Right kidney (tissue), 1 donor: ENCODE data around the gene DDX46.
A peak's percentile ranks its signal among the peaks of the same experiment; 100 is the strongest.
"Not testable (repeated sequence)": the region's sequence is repeated elsewhere in the genome, so short reads cannot be mapped to it uniquely, and the experiment has no call there.

Experiments
- DNase-seq: peaks from one replicate; pipeline ENCODE4 v3.0.0-alpha.2; 2016

The DDX46 gene

DNA sequence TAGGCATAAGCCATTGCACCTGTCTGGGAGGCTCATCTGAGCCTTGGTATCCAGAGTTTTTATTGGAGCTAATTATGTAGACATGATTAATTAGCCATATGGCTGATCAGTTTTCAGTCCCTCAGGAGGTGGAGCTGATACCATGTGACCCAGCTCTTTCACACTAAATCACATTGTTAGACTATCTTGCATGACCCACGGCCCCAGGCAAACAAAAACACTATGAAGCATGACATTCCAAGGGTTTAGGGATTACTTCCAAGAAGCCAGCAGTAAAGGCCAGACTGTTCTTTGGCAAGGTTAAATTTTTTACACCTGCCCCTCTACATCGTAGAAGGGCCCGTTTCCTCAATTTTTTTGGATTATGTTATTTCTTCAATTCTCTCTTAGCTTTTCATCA is 82.2 kb downstream of the DDX46 start:
- DNase-seq, result no peak

DNA sequence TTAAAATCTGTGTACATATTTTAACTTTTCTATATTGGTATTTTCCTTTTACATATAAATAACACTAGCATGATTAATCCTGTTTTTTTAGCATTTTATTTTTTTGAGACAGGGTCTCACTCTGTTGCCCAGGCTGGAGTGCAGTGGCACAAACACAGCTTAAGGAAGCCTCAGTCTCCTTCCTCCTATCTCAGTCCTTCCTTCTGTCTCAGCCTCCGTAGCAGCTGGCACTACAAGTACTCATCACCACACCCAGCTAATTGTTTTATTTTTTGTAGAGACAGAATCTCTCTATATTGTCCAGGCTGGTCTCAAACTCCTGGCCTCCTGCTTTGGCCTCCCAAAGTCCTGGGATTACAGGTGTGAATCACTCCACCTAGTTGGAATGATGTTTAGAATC is 85.7 kb downstream of the DDX46 start:
- DNase-seq, result no peak

DNA sequence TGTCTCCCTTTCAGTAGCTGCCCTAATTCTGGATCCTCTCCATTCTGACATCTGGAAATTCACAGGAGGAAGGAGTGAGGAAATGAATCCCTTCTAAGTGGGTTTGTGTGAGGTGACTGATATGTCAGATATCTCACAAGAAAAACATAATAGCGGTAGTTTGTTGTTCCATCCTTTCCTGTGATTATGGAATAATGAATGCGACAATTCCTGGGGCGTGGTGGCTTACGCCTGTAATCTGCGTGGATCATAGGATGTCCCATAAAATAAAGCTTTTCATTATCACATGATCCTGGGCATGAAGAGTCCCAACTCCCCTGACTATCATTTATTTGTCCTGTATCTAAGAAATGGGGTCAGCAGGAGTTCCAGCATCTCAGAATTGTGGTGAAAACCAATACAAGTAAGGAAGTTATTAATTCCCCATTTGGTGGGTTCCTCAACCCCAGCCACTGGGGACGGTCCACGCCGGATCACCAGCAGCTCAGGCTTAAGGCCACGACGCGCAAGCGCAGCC is 86.8 kb downstream of the DDX46 start:
- DNase-seq, result peak; percentile 13

DNA sequence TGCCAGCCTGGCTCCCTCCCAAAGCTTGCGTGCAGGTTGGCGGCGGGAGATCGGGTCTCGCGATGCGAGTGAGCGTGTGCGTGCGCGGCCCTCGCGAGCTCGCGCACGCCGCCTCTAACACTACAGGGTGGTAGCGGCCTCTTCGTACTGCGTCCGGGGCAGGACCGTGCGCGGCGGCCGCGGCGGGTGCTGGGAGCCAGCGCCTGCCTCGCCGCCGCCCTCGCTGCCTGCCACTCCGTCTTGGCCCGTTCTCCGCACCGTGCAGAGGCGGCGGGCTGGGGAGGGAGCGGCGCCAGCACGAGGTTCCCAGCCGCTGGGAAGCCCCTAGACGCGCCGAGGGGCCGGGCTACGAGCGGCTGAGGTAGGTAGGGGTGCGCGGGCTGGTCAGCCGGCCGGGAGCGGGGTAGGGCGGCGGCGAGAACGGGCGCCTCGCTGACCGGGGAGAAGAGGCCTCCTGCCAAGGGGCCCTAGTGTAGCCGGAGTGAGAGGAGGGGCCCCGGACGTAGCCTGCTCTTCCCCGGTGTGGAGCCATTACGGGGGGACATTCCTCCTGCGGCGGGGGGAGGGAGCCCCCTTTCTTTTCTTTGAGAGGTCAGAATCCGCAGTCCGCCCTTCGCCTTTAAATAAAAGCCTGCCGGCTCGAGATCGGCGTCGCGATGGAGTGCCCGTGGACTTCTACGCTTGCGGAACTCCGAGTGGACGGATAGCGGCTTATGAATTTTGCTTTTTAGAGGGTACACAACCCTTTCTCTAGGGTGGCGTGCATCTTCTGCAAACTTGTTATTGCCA is 87.5 kb downstream of the DDX46 start, which contains the start of gene C5orf24:
Gene C5orf24, plus strand, starts transcription at position 117 of the 789 bp plus-strand sequence. CDS start 8,933 bp downstream, outside the sequence.
- peak; percentile 98 for DNase-seq

DNA sequence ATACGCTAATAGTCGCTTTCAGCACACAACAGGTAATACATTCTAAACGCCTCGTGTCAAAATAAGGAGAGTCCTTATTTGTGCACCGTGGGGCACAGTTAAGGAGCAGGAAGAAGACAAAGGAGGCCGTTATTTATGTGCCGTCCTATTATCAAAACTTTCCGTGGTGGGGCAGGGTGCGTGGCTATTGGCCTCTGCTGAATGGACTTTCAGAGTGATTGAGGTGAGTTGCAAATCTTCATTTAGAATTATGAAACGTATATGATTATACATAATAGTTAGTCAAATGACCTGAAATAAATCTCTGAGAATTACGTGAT is 88.0 kb downstream of the DDX46 start:
- DNase-seq, result no peak

DNA sequence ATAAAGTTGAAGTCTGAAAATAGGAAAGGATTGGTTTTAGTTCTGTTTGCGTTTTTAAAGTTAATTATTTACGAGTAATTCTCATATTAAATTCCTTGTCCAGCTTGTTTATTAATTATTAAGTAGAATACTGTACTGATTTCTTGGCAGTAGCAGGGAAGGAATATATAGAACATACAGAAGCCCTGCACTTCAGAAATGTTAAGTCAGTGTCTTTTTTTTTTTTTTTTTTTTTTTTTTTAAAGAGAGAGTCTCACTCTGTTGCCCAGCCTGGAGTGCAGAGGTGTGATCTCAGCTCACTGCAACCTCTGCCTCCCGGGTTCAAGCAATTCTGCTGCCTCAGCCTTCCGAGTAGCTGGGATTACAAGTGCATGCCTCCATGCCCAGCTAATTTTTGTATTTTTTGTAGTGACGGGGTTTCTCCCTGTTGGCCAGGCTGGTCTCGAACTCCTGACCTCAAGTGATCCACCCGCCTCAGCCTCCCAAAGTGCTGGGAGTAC is 90.9 kb downstream of the DDX46 start:
- not testable (repeated sequence) for DNase-seq

DNA sequence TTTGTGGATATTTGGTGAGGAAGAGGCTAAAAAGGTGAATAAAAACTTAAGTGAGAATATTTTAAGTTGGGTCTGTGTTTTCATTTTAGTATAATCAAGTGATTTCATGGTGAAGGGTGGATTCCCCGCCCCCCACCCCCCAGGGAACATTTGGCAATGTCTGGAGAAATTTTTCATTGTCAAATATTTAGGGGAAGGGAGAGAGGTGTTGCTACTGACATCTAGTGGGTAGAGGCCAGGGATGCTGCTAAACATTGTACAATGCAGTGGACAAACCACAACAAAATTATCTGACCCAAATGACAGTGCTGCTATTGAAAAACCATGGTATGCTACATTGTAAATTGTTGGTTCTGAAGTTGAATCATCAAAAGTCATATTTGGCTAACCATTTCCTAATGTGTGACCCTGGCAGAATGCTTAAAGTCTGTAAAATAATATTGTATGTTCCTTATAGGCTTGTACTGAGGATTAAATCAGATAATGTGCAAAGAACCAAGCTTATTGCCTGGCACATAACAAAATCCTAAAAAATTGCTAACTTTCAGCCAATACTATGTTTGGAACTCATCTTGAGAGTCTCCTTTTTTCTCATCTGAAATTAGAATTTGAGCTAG is 92.8 kb downstream of the DDX46 start:
- no peak for DNase-seq

DNA sequence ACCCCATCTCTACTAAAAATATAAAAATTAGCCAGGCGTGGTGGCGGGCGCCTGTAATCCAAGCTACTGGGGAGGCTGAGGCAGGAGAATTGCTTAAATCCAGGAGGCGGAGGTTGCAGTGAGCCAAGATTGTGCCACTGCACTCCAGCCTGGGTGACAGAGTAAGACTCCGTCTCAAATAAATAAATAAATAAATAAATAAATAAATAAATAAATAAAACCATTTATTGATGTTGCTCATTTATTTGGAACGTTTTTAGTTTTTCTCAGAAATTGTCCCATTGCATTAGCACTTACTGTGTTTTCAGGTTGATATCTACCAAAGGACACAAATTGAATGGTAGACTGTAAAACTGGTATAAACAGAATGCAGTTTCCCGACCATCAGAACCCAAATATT is 97.9 kb downstream of the DDX46 start:
- DNase-seq, result not testable (repeated sequence)

DNA sequence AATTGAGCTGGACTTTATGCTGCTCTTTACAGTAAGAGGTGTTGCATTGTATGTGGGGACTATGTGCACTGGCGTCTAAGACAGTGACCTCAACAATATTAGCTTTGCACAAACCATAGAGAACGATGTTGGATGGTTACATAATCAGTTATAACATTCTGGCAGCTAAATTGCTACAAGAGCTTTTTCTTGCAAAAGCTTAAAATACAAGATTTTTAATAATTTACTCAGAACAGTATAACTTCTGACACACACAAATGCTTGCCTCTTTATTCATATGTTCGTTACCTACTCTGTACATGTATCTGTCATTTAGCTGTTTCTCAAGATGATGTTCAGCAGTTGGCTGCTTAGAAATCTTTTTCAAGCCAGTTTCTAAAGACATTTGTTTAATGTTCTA is 98.8 kb downstream of the DDX46 start:
- no peak for DNase-seq

DNA sequence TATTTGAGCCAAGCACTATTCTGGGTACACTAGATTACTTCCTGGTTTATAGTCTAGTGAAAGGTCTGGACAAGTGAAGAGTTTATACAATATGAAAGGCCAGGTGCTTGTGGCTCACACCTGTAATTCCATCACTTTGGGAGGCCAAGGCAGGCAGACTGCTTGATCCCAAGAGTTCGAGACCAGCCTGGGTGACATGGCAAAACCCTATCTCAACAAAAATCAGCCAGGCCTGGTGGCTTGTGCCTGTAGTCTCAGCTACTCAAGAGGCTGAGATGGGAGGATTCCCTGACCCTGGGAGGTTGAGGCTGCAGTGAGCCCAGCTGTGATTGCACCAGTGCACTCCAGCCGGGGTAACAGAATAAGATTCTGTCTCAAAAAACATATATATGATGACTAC is 106.1 kb downstream of the DDX46 start:
- no peak for DNase-seq

DNA sequence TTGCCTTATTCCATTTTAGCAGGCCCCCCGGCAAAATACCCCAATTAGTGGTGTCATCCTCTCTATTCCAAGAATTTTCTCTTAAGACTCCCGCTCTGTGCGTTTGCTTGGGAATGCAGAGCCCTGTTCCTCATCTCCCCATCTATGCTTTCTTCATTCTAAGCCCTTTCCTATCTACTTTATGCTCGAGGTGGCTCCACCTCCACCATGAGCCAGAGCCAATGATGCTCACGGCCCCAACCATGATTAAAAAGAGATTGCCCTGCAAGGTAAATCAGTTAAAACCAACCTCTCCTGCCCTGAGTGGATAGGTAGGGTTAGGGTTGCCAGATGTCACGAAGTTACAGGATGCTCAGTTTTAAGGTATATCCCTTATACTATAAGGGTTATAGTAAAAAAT is 114.9 kb downstream of the DDX46 start:
- DNase-seq, result no peak

DNA sequence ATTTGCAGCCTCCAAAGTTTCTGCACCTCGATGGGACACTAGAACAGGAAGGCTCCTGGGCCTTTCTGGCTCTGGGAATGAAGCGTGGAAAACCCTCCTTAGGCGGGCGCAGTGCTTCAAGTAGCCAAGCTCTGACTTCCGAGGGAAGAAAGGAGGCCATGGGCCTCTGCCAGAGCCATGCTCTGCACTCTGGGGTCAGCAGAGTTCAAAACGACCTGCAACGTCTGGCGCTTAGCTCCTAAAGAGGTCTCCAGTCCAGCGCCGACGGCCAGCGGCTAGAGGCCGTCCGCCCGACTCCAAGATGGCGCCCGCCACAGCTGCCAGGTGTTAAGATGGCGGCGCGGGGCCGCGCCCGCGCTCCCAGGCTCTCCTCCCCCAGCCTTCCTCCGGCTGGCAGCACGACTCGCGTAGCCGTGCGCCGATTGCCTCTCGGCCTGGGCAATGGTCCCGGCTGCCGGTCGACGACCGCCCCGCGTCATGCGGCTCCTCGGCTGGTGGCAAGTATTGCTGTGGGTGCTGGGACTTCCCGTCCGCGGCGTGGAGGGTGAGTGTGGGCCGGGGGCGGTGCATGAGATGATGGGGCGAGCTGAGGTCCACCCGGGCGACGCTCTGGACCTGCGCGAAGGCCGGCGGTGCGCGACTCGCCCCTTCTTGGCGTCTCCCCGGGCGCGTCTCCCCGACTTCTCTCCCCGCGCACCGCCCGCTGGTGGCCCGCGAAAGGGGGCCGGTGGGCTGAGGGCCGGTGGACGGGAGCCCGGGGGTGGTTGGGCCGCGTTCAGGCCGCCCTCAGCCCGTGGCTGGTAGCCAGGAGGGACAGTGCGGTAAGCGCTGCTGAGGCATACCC is 115.6 kb downstream of the DDX46 start, which contains the start of gene TXNDC15:
Gene TXNDC15, plus strand, starts transcription at position 385 of the 844 bp plus-strand sequence. Its CDS starts 57 bp downstream, at position 442.
- DNase-seq, result peak; percentile 98

DNA sequence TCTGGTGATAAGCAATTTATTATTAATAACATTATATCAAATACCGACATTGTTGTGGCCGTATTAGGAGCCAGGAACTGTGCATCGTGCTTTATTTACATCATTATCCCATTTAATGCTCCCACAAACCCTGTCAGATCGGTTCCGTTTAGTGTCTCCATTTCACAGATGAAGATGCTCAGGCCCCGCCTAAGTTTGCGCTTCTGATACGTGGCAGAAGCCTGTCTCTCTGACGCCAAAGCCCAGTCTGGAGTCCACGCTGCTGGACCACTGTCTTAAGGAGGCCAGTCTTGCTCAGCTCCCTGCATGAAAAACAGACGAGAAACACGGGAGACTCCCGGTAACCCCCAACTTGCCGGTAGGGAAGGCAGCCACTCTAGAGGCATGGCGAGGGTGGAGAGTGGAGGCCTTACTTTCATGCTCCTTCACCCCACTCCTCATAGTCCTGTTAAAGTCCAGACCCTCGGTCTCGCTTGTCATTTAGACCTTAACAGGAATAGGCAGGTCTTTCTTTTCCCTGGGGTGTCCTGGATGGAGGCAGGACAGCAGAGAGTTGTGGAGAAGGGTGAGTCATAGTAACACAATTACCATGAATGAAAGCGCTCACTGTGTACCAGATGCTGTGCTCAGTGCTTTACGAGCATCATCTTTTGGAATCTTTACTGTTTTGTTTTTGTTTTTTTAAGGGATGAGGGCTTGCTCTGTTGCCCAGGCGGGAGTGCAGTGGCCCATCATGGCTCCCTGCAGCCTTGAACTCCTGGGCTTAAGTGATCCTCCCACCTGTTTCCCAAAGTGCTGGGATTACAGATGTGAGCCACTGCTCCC is 116.5 kb downstream of the DDX46 start:
- no peak for DNase-seq

DNA sequence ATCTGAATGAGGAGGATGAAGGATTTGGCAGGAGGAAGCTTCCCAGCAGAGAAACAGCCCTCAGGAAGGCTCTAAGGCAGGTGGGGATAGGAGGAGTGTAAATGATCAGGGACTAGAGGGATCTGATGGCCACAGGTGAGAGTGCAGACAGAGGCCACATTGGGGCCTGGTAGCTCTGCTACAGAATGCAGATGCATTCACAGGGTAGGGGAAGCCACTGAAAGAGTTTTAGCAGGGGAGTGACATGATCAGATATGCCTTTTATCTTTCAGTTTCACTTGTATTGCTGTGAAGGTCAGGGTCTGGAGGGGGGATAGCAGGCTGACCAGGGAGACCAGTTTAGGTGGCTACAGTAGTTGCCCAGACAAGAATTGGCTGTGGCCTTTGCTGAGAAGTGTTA is 118.6 kb downstream of the DDX46 start:
- no peak for DNase-seq

DNA sequence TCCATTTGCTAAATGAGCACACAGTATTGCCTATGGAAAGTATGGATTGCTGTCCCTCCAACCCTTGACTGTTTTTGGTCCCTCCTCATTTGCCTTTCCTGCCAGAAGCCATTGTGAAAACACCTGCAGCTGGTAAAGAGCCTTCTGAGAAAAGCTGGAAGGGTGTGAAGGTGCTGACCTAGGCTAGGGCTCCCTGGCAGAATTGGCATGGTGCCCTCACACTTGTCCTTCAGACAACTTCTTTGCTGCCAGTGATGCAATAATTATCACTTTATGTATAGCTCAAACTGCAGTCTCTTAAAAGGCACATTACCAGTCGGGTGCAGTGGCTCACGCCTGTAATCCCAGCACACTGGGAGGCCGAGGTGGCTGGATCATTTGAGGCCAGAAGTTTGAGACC is 119.8 kb downstream of the DDX46 start:
- DNase-seq, result no peak

DNA sequence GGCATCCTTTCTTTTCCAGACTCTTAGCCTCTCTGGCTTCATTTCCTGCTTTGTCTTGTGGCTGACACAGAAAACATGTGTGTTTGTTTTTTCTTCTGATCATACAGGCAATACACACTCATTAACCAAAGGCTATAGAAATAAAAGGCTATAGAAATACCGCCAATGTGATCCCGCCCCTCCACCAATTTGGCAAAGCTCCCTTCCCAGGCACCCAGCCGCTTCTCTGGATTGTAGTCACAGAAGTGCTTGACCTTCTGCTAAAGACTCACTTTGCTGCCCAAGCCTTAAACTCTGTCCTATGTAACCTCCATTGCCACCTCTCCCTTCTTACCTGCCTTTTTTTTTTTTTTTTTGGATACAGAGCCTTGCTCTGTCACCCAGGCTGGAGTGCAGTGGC is 120.9 kb downstream of the DDX46 start:
- DNase-seq, result no peak
